Gastroesophageal sphincter (tissue), 3 donors: ENCODE measurements around the gene CDKL2.

ENCODE experiments used
- POLR2A ChIP-seq, 2 donors: fragments of 450-650 bp; IDR thresholded peaks; one replicate each; pipeline ENCODE4 v1.6.1; 2017; ENCODE audit warnings: antibody characterized with exemption in 2 of 2, mild to moderate bottlenecking in 2 of 2, moderate library complexity in 1 of 2
- POLR2AphosphoS5 ChIP-seq: sonication (generic); formaldehyde crosslinking; IDR thresholded peaks from one replicate; pipeline ENCODE4 v1.6.1; 2017; ENCODE audit warnings: antibody characterized with exemption
- TF ChIP-seq, protein P1 (sequence below), 4 experiments: fragments of 200-600 bp in 2 of 4; fragments of 450-650 bp in 2 of 4; sonication (generic) in 1 of 4; IDR thresholded peaks; one replicate each; pipeline ENCODE4 v1.5.1; 2017 to 2019; ENCODE audit warnings: antibody characterized with exemption in 4 of 4, mild to moderate bottlenecking in 2 of 4, moderate library complexity in 2 of 4

DNA sequence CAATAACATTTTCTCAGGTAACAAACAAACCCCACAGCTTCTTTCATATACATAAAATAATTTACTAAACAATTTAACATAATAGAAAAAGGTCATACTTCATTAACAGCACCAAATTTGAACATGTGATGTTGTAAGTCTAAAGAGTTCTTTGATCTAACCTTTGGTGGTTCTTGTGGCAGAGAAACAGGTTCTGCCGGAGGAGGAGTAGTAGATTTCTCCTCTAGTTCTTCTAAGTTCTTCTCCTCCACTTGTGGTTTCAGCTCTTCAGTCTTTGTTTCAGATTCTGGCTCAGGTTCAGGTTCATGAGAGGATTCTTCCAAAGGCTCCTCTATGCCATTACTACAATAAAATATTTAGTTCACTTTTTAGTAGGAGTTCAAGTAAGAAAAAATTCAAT lies 24.6 kb upstream of the CDKL2 start:
- TF ChIP-seq, protein P1, sequence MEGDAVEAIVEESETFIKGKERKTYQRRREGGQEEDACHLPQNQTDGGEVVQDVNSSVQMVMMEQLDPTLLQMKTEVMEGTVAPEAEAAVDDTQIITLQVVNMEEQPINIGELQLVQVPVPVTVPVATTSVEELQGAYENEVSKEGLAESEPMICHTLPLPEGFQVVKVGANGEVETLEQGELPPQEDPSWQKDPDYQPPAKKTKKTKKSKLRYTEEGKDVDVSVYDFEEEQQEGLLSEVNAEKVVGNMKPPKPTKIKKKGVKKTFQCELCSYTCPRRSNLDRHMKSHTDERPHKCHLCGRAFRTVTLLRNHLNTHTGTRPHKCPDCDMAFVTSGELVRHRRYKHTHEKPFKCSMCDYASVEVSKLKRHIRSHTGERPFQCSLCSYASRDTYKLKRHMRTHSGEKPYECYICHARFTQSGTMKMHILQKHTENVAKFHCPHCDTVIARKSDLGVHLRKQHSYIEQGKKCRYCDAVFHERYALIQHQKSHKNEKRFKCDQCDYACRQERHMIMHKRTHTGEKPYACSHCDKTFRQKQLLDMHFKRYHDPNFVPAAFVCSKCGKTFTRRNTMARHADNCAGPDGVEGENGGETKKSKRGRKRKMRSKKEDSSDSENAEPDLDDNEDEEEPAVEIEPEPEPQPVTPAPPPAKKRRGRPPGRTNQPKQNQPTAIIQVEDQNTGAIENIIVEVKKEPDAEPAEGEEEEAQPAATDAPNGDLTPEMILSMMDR (IDR thresholded peaks at IDR 0.05), result no peak
- TF ChIP-seq POLR2A (IDR thresholded peaks at IDR 0.05) (no peak), POLR2AphosphoS5 (no peak)
